ENCODE results near the gene KCTD5.
A peak's percentile ranks its signal among the peaks of the same experiment; 100 is the strongest.

KCTD5 gene

GRCh38 chr16:2713985-2714774 is 31.9 kb downstream of the KCTD5 start:
- ATAC-seq (ENCODE audit: insufficient read depth, low read depth) (no peak), DNase-seq (no peak)
- no peak for TF ChIP-seq CTCF (IDR thresholded peaks at IDR 0.05; ENCODE audit: borderline replicate concordance, extremely low read depth, low read length, poor library complexity, severe bottlenecking)
- TF ChIP-seq EZH2 (IDR thresholded peaks at IDR 0.05; ENCODE audit: borderline replicate concordance, low read depth, low read length, severe bottlenecking) = no peak
- H3K4me2 ChIP-seq (ENCODE audit: insufficient read depth, low read length) = no peak overlapping the region
- H2AFZ ChIP-seq (ENCODE audit: low read depth, low read length) = no peak overlapping the region
- no peak overlapping the region for H3K4me3 ChIP-seq (ENCODE audit: low read depth in 1 of 2, low read length in 2 of 2)
- peaks cover 19% of the 10 kb centered on the region for H3K4me1 ChIP-seq (ENCODE audit: insufficient read depth, low read length)
- peaks cover 13% of the 10 kb centered on the region for H4K20me1 ChIP-seq (ENCODE audit: insufficient read depth, low read length)
- no peaks in the 10 kb centered on the region for H3K79me2 ChIP-seq (ENCODE audit: insufficient read depth, low read length)
- no peak overlapping the region for H3K9ac ChIP-seq (ENCODE audit: low read depth, low read length)
- H3K27me3 ChIP-seq (ENCODE audit: insufficient read depth, low read length, poor library complexity) = no peaks in the 10 kb centered on the region
- no peaks in the 10 kb centered on the region; the same call in none of the 2 replicates for H3K36me3 ChIP-seq (ENCODE audit: insufficient read depth, low read length)
- H3K27ac ChIP-seq (ENCODE audit: low read length) = no peak overlapping the region
- no peaks in the 10 kb centered on the region for H3K9me3 ChIP-seq (ENCODE audit: insufficient read depth, low read length, severe bottlenecking)

GRCh38 chr16:2715064-2715463 is 32.7 kb downstream of the KCTD5 start:
- H3K36me3 ChIP-seq (ENCODE audit: insufficient read depth, low read length) = no peaks in the 10 kb centered on the region; the same call in 1 of the 2 replicates
- H3K4me2 ChIP-seq (ENCODE audit: insufficient read depth, low read length) = peak overlapping the region; percentile 84
- peak overlapping the region in 1 of 2 experiments; percentile 57; a peak in 2 of 4 replicates for H3K4me3 ChIP-seq (ENCODE audit: low read depth in 1 of 2, low read length in 2 of 2)
- ATAC-seq (ENCODE audit: insufficient read depth, low read depth) (no peak), DNase-seq (no peak)
- no peak overlapping the region for H3K27ac ChIP-seq (ENCODE audit: low read length)
- TF ChIP-seq EZH2 (IDR thresholded peaks at IDR 0.05; ENCODE audit: borderline replicate concordance, low read depth, low read length, severe bottlenecking) (no peak), CTCF (IDR thresholded peaks at IDR 0.05; ENCODE audit: borderline replicate concordance, extremely low read depth, low read length, poor library complexity, severe bottlenecking) (no peak)
- no peaks in the 10 kb centered on the region for H3K79me2 ChIP-seq (ENCODE audit: insufficient read depth, low read length)
- H3K4me1 ChIP-seq (ENCODE audit: insufficient read depth, low read length) = peaks cover 25% of the 10 kb centered on the region
- H3K9ac ChIP-seq (ENCODE audit: low read depth, low read length) = no peak overlapping the region
- no peaks in the 10 kb centered on the region for H3K9me3 ChIP-seq (ENCODE audit: insufficient read depth, low read length, severe bottlenecking)
- no peak overlapping the region for H2AFZ ChIP-seq (ENCODE audit: low read depth, low read length)
- H4K20me1 ChIP-seq (ENCODE audit: insufficient read depth, low read length) = peaks cover 13% of the 10 kb centered on the region
- H3K27me3 ChIP-seq (ENCODE audit: insufficient read depth, low read length, poor library complexity) = no peaks in the 10 kb centered on the region

DNA sequence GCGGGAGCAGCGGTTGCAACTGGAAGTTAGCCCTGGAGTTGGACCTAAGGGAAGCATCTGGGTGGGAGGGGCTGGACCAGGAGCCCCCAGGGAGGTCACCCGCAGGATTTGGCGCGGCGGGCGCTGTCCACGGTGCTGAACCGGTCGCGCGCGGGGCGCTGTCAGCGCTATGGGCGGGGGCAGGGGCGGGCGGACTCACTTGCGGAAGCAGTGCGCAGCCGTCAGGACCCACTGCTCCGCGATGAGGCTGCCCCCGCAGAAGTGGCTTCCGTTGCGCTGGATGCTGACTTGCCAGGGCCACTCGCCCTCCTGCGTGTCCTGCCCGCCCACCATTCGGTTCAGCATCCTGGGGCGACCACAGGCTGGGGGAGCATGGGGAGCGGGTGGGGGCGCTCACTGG is 33.2 kb downstream of the KCTD5 start:
- Histone ChIP-seq H2AFZ (ENCODE audit: low read depth, low read length) (peak overlapping the region; percentile 62; the same call in 1 of the 2 replicates), H3K27ac (ENCODE audit: low read length) (peak overlapping the region; percentile 57), H3K9me3 (ENCODE audit: insufficient read depth, low read length, severe bottlenecking) (no peaks in the 10 kb centered on the region), H3K36me3 (ENCODE audit: insufficient read depth, low read length) (no peaks in the 10 kb centered on the region), H3K9ac (ENCODE audit: low read depth, low read length) (peak overlapping the region; percentile 53), H4K20me1 (ENCODE audit: insufficient read depth, low read length) (peaks cover 11% of the 10 kb centered on the region), H3K79me2 (ENCODE audit: insufficient read depth, low read length) (no peaks in the 10 kb centered on the region), H3K27me3 (ENCODE audit: insufficient read depth, low read length, poor library complexity) (no peaks in the 10 kb centered on the region), H3K4me3 (ENCODE audit: low read depth in 1 of 2, low read length in 2 of 2) (peak overlapping the region; percentile 3 to 57; a peak in 3 of 4 replicates), H3K4me2 (ENCODE audit: insufficient read depth, low read length) (peak overlapping the region; percentile 84), H3K4me1 (ENCODE audit: insufficient read depth, low read length) (peaks cover 30% of the 10 kb centered on the region)
- peak; percentile 94 for ATAC-seq (ENCODE audit: insufficient read depth, low read depth)
- DNase-seq = peak; percentile 92
- no peak for TF ChIP-seq EZH2 (IDR thresholded peaks at IDR 0.05; ENCODE audit: borderline replicate concordance, low read depth, low read length, severe bottlenecking)

Data from DND-41 (cell line).